ENCODE results near the gene ITPK1.
"Not testable (repeated sequence)": the region's sequence is repeated elsewhere in the genome, so short reads cannot be mapped to it uniquely, and the experiment has no call there.

The ITPK1 gene

GRCh38 chr14:93115821-93116675 lies at the start of gene ITPK1:
Gene ITPK1 (minus strand): TSS chr14:93115925. CDS start chr14:93115163, 762 bp downstream.
- DNase-seq (ENCODE audit: low read depth, low spot score) = peak; percentile 85

GRCh38 chr14:93163564-93163963 lies 47.8 kb upstream of the ITPK1 start:
- DNase-seq (ENCODE audit: low read depth, low spot score) = no peak

GRCh38 chr14:93161411-93161940 lies 45.8 kb upstream of the ITPK1 start:
- DNase-seq (ENCODE audit: low read depth, low spot score) = no peak

- no peak for DNase-seq (ENCODE audit: low read depth, low spot score)
These were observed 44.7 kb upstream of the ITPK1 start for GRCh38 chr14:93160353-93160801.

GRCh38 chr14:93159625-93160352 lies 44.1 kb upstream of the ITPK1 start:
- not testable (repeated sequence) for DNase-seq (ENCODE audit: low read depth, low spot score)

GRCh38 chr14:93158349-93158748 lies 42.6 kb upstream of the ITPK1 start:
- not testable (repeated sequence) for DNase-seq (ENCODE audit: low read depth, low spot score)

- DNase-seq (ENCODE audit: low read depth, low spot score) = no peak
These were observed 41.1 kb upstream of the ITPK1 start for GRCh38 chr14:93156693-93157369.

- DNase-seq (ENCODE audit: low read depth, low spot score) = no peak
These were observed 39.9 kb upstream of the ITPK1 start for GRCh38 chr14:93155667-93156066.

GRCh38 chr14:93153121-93153520 lies 37.4 kb upstream of the ITPK1 start:
- no peak for DNase-seq (ENCODE audit: low read depth, low spot score)

- no peak for DNase-seq (ENCODE audit: low read depth, low spot score)
These were observed 34.8 kb upstream of the ITPK1 start for GRCh38 chr14:93150227-93151208.

- DNase-seq (ENCODE audit: low read depth, low spot score) = no peak
These were observed 33.3 kb upstream of the ITPK1 start for GRCh38 chr14:93148979-93149378.

GRCh38 chr14:93146119-93146518 lies 30.4 kb upstream of the ITPK1 start:
- no peak for DNase-seq (ENCODE audit: low read depth, low spot score)

- DNase-seq (ENCODE audit: low read depth, low spot score) = no peak
These were observed 27.3 kb upstream of the ITPK1 start for GRCh38 chr14:93142854-93143652.

- peak; percentile 10 for DNase-seq (ENCODE audit: low read depth, low spot score)
These were observed 22.1 kb upstream of the ITPK1 start for GRCh38 chr14:93137864-93138263.

GRCh38 chr14:93136508-93136907 lies 20.8 kb upstream of the ITPK1 start:
- DNase-seq (ENCODE audit: low read depth, low spot score) = not testable (repeated sequence)

- DNase-seq (ENCODE audit: low read depth, low spot score) = no peak
These were observed 20.3 kb upstream of the ITPK1 start for GRCh38 chr14:93136009-93136408.

- no peak for DNase-seq (ENCODE audit: low read depth, low spot score)
These were observed 19.7 kb upstream of the ITPK1 start for GRCh38 chr14:93135399-93135798.

- no peak for DNase-seq (ENCODE audit: low read depth, low spot score)
These were observed 17.7 kb upstream of the ITPK1 start for GRCh38 chr14:93133464-93133863.

GRCh38 chr14:93132472-93133065 lies 16.8 kb upstream of the ITPK1 start:
- peak; percentile 37 for DNase-seq (ENCODE audit: low read depth, low spot score)
